Stimulated activated CD4-positive, alpha-beta T cell treated with anti-CD3 and anti-CD28 coated beads, Interleukin-1b, Interleukin-23, amount 100 ng/mL, for 4 hours (primary cell): ENCODE measurements around the gene ST3GAL3.

Experiments
- DNase-seq, 2 donors: peaks; one replicate each; pipeline ENCODE4 v3.0.0-alpha.2; 2020; ENCODE audit warnings: low read depth in 2 of 2

ST3GAL3 gene

DNA sequence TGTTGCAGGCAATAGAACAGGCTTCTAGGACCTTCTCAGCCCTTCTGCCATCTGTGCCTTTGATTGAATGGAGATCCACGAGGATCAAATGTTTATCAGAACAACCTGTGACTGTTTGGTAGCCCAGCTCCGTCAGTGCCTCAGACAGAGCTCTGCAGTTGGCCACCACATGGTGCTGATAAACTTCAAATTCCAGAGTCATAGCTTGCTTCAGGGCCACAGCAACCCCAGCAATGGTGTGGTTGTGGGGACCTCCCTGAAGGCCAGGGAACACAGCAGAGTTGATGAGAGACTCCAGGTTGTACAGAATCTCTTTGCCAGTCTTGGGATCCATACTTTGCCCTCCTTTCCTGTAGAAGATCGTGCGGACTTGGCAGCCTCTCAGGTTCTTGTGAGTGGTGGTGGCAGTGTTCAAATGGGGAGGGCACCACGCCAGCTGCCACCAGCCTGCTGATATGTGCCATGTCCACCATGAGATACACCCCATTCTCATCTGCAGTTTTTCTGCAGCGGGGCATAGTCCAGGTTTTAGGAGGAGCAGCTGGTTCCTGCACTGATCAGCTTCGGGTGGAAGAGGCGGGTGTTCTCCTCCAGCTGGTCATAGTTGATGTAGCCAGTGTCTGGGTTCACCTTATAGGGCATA lies 143.4 kb downstream of the ST3GAL3 start:
- DNase-seq = no peak

- DNase-seq = no peak
Measured at GRCh38 chr1:43851561-43852338, 144.4 kb downstream of the ST3GAL3 start.

DNA sequence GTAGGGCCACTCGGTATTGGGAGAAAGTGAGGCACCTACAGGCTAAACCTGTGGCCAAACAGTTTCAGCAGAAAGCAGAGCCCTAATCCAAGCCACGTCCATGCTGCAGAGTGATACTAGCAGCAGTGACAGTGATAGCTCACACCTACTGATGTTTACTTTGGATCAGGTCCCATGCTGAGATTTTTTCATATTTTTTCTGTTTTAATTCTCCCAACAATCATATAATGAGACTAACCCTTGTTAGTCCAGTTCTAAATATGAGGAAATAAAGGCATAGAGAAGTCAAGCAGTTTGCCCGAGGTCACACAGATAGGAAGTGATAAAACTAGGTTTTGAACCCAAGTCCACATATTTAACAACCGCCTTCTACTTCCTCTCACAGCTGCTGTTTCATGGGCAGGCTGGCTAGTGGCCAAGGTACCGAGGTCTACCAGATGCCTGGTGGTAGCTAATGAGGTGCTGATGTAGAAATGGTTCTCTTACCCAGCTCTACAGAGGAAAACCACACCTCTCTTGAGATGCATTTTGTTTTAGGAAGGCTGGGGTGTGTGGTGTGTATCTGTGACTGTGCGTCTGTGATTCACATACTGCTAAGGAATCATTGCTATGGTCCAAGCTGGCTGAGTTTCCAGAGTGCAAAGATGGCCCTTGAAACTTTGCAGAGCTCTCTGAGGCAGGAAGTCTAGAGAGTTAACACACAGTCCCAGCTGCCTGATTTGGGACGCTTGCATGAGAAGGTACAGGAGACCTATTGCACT lies 146.0 kb downstream of the ST3GAL3 start:
- DNase-seq = no peak

- no peak for DNase-seq
Measured at GRCh38 chr1:43854473-43854872, 147.1 kb downstream of the ST3GAL3 start.

GRCh38 chr1:43856188-43856587 lies 148.9 kb downstream of the ST3GAL3 start:
- no peak for DNase-seq

GRCh38 chr1:43857163-43857562 lies 149.8 kb downstream of the ST3GAL3 start:
- no peak for DNase-seq

- no peak for DNase-seq
Measured at GRCh38 chr1:43858324-43858723, 151.0 kb downstream of the ST3GAL3 start.

GRCh38 chr1:43861337-43861736 lies 154.0 kb downstream of the ST3GAL3 start:
- DNase-seq = no peak

- DNase-seq = no peak
Measured at GRCh38 chr1:43861988-43862735, 154.8 kb downstream of the ST3GAL3 start.

DNA sequence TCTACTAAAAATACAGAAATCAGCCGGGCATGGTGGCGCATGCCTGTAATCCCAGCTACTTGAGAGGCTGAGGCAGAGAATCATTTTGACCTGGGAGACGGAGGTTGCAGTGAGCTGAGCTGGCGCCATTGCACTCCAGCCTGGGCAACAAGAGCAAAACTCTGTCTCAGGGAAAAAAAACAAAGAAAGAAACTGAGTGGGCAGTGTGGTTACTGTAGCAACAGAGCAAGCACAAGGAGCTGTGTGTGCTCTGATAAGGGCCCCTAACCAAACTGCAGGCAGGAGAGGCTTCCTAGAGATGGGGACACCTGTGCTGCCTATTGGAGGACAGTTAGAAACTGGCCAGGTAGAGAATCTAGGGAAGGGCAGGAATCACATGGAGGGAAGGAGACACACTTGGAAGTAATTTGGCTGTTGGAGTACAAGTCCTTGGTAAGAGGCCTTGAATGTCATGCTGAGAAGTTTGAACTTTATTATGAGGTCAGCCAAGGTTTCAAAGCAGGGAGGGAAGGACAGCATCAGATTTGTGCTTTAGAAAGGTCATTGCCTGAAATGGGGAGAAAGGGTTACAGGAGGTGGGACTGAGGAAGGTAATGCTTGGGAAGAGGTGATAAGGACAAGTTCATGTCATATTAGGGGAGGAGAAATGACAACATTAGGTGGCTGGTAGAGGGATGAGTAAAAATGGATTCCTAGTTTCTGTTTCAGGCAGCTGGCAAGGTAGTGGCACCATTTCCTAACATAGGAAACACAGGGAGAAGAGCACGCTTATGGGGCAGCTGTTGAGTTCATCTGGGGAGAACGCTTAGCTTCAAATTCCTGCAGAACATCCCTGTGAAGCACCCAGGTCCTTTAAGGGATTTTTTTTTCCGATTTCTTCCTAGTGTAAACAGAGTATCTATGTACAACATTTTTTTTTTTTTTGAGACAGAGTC lies 157.0 kb downstream of the ST3GAL3 start:
- DNase-seq = no peak

GRCh38 chr1:43866201-43866600 lies 158.9 kb downstream of the ST3GAL3 start:
- no peak for DNase-seq

- no peak for DNase-seq
Measured at GRCh38 chr1:43867976-43868740, 160.8 kb downstream of the ST3GAL3 start.

DNA sequence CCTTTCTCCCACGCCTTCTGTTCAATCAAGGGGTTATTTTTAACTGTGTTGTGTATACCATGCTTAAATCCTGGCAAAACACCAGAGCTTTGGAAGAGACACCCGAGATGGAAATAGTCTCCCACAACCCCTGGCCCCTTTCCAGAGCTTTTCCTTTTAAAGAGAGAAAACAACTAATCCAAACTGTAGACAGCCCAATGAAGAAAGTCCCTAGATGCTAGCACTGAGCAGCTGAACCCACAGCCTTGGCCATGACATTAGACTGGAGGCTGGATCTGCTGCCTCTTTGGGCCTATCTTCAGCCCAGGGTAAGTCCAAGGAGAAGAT lies 161.4 kb downstream of the ST3GAL3 start:
- no peak for DNase-seq

DNA sequence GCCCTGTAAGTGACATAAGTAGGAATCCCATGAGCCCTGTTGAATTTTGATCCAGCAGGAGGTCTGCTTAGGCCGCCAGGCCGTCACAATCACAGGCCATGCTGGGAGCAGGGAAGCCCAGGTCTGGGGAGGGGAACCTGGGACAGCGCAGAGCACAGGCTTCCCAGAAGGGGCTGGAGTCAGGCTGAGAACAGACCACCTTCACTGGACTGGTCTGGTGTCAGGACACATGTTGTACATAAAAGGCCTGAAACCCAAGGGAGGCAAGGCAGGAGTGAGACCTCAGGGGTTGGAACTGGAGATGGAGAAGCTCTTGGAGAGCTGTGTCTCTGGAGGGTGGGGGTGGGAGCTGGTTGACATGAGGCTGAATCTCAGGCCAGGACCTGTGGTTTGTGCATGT lies 163.0 kb downstream of the ST3GAL3 start:
- no peak for DNase-seq

DNA sequence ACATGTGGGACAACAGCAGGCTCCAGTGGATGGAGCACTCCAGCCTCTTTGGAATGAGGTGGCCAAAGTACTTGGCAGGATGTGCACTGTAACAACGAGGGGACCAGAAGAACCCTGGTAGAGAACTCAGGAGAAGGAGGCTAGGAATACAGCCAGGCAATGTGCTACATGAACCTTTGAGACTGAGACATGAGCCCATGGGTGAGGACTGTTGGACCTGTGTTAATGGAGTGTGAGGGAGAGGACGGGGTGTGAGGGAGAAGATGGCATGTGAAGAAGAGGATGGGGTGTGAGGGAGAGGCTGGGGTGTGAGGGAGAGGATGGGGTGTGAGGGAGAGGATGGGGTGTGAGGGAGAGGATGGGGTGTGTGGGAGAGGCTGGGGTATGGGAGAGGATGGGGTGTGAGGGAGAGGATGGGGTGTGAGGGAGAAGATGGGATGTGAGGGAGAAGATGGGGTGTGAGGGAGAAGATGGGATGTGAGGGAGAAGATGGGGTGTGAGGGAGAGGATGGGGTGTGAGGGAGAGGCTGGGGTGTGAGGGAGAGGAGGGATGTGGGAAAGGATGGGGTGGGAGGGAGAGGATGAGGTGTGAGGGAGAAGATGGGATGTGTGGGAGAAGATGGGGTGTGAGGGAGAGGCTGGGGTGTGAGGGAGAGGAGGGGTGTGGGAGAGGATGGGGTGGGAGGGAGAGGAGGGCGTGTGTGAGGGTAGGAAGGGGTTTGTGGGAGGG lies 164.0 kb downstream of the ST3GAL3 start:
- DNase-seq = no peak

DNA sequence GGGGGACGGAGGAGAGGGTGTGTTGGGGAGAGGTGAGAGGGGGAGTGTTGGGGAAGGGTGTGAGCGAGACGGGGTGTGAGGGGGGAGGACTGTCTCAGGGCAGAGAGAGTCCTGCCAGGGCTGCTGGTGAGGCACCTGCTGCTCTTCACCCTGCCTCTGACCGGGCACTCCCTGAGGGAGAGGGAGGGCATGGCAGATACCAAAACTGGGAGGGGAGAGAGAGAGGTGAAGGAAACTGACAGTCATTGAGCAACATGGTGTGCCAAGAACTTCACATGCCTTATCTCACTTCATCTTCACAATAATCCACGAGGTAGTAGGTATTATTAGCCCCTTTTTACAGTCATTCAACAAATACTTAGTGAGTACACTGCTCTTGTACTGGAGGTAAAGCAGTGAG lies 164.9 kb downstream of the ST3GAL3 start:
- DNase-seq = no peak

- no peak for DNase-seq
Measured at GRCh38 chr1:43873851-43874250, 166.5 kb downstream of the ST3GAL3 start.

GRCh38 chr1:43874716-43875115 lies 167.4 kb downstream of the ST3GAL3 start:
- no peak for DNase-seq

DNA sequence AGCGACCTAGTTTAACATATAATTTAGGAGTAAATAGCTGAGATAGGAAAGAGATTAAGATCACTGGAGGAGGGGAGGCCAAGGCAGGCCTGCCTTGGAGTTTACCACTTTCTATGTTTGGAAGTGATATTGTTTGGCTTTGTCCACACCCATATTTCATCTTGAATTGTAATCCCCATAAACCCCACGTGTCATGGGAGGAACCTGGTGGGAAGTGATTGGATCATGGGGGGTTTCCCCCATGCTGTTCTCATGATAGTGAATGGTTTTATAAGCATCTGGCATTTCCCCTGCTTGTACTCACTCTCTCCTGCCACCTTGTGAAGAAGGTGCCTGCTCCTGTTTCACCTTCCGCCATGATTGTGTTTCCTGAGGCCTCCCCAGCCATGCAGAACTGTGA lies 168.0 kb downstream of the ST3GAL3 start:
- DNase-seq = no peak

DNA sequence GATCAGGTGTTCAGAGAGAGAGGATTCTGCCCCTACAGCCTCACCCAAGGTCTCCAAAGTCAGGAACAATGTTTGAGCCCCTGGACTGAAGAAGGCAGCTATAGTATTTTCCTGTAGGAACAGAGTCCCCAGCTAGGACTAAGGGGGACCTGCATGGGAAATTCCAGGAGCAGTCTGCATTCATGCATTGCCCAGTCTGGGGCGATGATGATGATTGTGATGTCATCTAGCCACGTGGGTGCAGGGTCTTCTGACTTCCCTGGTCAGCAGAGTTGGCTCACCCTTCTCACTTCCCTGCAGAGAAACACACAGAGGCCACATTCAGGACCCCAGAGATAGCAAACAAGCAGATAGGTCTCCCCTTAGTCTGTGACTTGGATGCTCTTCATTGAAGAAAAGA lies 169.8 kb downstream of the ST3GAL3 start:
- DNase-seq = no peak
